GM18858 (cell line): ENCODE data around the gene KIF1A.
"Not testable (repeated sequence)": the region's sequence is repeated elsewhere in the genome, so short reads cannot be mapped to it uniquely, and the experiment has no call there.

ENCODE experiments used
- ATAC-seq: cut with Tn5 transposase; IDR thresholded peaks from one replicate; pipeline ENCODE4 v1.9.1; 2021; ENCODE audit not compliant: unreplicated experiment

Gene KIF1A

GRCh38 chr2:240848900-240849680 lies 29.1 kb upstream of the KIF1A start:
- ATAC-seq, result no peak

- ATAC-seq, result no peak
Observed at GRCh38 chr2:240847817-240848216, 27.8 kb upstream of the KIF1A start.

GRCh38 chr2:240846873-240847595 lies 27.0 kb upstream of the KIF1A start:
- ATAC-seq, result no peak

- ATAC-seq, result not testable (repeated sequence)
Observed at GRCh38 chr2:240846309-240846708, 26.3 kb upstream of the KIF1A start.

GRCh38 chr2:240840435-240841060 lies 20.5 kb upstream of the KIF1A start:
- no peak for ATAC-seq

- ATAC-seq, result no peak
Observed at GRCh38 chr2:240839152-240840143, 19.4 kb upstream of the KIF1A start.

GRCh38 chr2:240837621-240838020 lies 17.6 kb upstream of the KIF1A start:
- no peak for ATAC-seq

- ATAC-seq, result no peak
Observed at GRCh38 chr2:240836781-240837467, 16.9 kb upstream of the KIF1A start.

- ATAC-seq, result no peak
Observed at GRCh38 chr2:240835528-240835927, 15.5 kb upstream of the KIF1A start.

GRCh38 chr2:240834377-240834975 lies 14.5 kb upstream of the KIF1A start:
- no peak for ATAC-seq

DNA sequence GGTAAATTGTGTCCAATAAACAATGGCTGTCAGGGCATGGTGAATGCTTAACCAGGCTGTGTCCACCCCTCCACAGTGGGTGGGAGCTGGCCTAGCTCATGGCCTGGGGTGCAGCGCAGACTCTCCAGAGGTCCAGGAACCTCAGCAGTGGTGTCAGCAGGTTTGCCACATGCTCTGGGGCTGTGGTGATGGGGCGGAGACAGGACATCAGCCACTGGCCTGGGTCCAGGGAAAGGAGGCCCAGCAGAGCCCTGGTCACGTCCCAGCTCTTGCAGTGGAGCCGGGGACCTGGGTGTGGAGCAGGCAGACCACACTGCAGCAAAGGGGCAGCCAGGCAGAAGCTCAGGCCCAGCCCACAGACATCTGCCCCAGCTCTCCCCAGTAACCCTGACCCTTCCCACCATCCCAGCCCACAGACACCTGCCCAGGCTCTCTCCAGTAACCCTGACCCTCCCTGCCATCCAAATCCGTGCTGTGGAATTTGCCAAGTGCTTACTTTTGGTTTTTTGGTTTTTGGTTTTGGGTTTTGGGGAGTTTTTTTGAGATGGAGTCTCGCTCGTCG lies 13.8 kb upstream of the KIF1A start:
- no peak for ATAC-seq

DNA sequence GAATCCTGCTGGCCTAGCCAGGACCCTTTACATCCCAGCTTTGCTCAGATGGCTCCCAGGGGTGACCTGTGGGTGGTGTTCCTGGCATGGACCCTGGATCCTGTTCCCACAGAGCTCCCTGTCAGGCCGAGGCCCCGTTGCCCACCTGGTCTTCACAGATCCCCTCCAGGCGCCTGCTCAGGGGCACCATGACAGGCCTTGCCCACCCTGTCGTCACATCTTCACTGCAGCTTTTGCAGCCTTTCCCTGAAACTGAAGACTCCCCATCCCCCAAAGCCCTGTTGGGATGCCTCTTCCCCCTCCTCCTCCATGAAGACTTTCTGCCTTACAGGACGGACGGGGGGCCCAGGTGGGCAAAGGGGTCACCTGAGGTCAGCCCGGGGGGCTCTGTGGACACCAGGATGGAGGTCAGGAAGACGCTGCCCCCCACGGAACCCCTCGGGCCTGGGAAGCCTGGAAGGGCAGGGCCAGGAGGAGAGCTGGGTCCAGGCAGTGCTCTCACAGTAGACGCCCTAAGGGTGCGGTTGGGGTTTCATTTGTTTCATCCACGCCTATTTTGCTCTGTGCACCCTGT lies 13.0 kb upstream of the KIF1A start:
- no peak for ATAC-seq

- peak; percentile 69 for ATAC-seq
Observed at GRCh38 chr2:240832205-240832727, 12.2 kb upstream of the KIF1A start.

DNA sequence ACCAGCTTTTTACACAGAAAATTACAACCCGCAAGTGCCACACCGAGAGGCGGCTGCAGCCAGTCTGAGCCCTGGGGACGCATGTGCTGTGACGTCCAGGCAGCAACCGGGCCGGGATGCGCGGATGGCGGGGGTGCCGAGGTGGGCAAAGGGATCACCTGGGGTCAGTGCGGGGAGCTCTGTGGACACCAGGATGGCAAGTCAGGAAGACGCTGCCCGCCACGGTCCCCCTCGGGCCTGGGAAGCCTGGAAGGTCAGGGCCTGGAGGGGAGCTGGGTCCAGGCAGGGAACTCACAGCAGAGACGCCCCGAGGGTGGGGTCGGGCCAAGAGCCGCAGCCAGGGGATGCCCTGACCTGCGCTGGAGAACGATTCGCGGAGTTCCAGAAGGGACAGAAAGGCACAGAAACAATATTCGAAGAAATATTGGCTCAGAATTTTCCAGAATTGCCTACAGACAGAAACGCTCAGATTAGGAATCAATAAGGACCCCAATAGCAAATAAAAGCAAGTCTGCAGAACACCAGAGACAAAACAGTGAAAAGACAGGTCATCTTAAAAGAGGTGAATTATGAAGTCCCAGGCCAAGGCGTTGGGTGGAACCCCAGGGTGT lies 11.7 kb upstream of the KIF1A start:
- no peak for ATAC-seq

DNA sequence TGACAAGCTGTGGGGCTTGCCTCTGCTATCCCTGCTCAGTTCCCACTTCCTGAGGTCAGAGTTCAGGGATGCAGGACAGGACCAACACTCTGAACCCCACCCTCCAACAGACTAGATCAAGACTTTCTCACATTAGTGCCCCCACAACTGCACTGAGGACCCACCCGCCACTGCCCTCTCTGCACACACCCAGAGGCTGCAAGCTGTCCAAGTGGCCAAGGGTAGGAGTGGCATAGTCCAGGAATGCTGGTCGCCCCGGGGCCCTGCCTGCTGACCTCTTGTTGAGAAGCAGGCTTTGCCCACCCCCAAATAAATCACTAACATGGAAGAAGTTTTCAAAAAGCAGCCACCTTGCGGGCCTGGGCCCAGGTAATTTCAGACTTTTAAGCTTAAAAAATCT lies 5.5 kb upstream of the KIF1A start:
- ATAC-seq, result no peak

GRCh38 chr2:240823449-240824336 lies 3.7 kb upstream of the KIF1A start:
- ATAC-seq, result no peak

- ATAC-seq, result no peak
Observed at GRCh38 chr2:240822280-240822847, 2.3 kb upstream of the KIF1A start.
